Uterus (tissue), 4 donors: ENCODE results near the gene ADCY6. TPM values are rescaled to one million over a fixed set of nuclear protein-coding genes. Genes with fewer than 3 reads are reported as not detected.
A peak's percentile ranks its signal among the peaks of the same experiment; 100 is the strongest.

Source experiments
- DNase-seq, 2 donors: peaks; one replicate each; pipeline ENCODE4 v3.0.0-alpha.2; 2019 to 2020
- H3K27ac ChIP-seq, 2 donors: fragments of 200-600 bp; sonication (generic); 1 replicate in 1 of 2; 2 replicates in 1 of 2; pipeline ENCODE4 v1.5.1; 2016 to 2018
- H3K27me3 ChIP-seq, 2 donors: fragments of 200-600 bp; sonication (generic); one replicate each; pipeline ENCODE4 v1.5.1; 2018 to 2019; ENCODE audit warnings: control low read depth in 1 of 2
- H3K36me3 ChIP-seq, 2 donors: fragments of 200-600 bp; sonication (generic); one replicate each; pipeline ENCODE4 v1.5.1; 2019; ENCODE audit warnings: control low read depth in 1 of 2
- H3K4me1 ChIP-seq, 2 donors: fragments of 200-600 bp; sonication (generic); one replicate each; pipeline ENCODE4 v1.5.1; 2018 to 2019; ENCODE audit warnings: control low read depth in 1 of 2
- H3K4me3 ChIP-seq, 2 donors: fragments of 200-600 bp; sonication (generic); 1 replicate in 1 of 2; 2 replicates in 1 of 2; pipeline ENCODE4 v1.5.1; 2018 to 2019; ENCODE audit warnings: mild to moderate bottlenecking in 1 of 2
- H3K9me3 ChIP-seq, 2 donors: fragments of 200-600 bp; sonication (generic); one replicate each; pipeline ENCODE4 v1.5.1; 2019; ENCODE audit warnings: control low read depth in 1 of 2
- CTCF ChIP-seq, 4 experiments: fragments of 200-600 bp in 2 of 4; fragments of 450-650 bp in 2 of 4; sonication (generic) in 2 of 4; IDR thresholded peaks; one replicate each; pipeline ENCODE4 v1.5.1; 2016 to 2019; ENCODE audit warnings: antibody characterized with exemption in 4 of 4, mild to moderate bottlenecking in 2 of 4, moderate library complexity in 1 of 4
- POLR2A ChIP-seq, 2 donors: fragments of 450-650 bp; IDR thresholded peaks; one replicate each; pipeline ENCODE4 v1.6.1; 2016; ENCODE audit warnings: antibody characterized with exemption in 2 of 2, mild to moderate bottlenecking in 1 of 2, moderate library complexity in 1 of 2
- intact Hi-C: fragments of 100-400 bp; cut with DNase I; formaldehyde crosslinking; loops from one replicate; pipeline ENCODE4 v1.15.1; 2023; ENCODE audit warnings: low total_unique reads
- total RNA-seq, 4 donors: library from RNA; depleted of rRNA in 3 of 4; stranded (reverse); fragments of >200 nt in 3 of 4; gene quantifications; one replicate each; pipeline versions ENCODE4 v1.1.0 to v1.2.4, GENCODE V29; 2014 to 2023
- donor health status: DM: yes; HTN: yes; CAD: no.

Gene ADCY6
- total RNA-seq, 4 donors from 2014 or later, result 10.6 to 75.8 (median 55.0) TPM

- Histone ChIP-seq H3K36me3 (no peaks in the 10 kb centered on the region), H3K27ac (peak overlapping the region; percentile 97 to 98), H3K27me3 (no peaks in the 10 kb centered on the region), H3K4me3 (peak overlapping the region; percentile 72 to 97), H3K9me3 (no peaks in the 10 kb centered on the region), H3K4me1 (peaks cover 7 to 12% of the 10 kb centered on the region in 2 donors)
- intact Hi-C loops, result no loop called here
- DNase-seq, result peak; percentile 86 to 87
- TF ChIP-seq POLR2A (IDR thresholded peaks at IDR 0.05) (peak; percentile 19 to 63), CTCF (IDR thresholded peaks at IDR 0.05) (peak; percentile 92 to 100 (median 98))
Measured at GRCh38 chr12:48814262-48815125, 25.6 kb upstream of the ADCY6 start.

GRCh38 chr12:48813465-48814261 is 24.8 kb upstream of the ADCY6 start:
- no peak for TF ChIP-seq POLR2A (IDR thresholded peaks at IDR 0.05)
- no peak for TF ChIP-seq CTCF (IDR thresholded peaks at IDR 0.05)
- Histone ChIP-seq H3K4me3 (peak overlapping the region; percentile 72 to 97), H3K27ac (peak overlapping the region; percentile 97 to 98), H3K27me3 (no peaks in the 10 kb centered on the region), H3K36me3 (no peaks in the 10 kb centered on the region), H3K9me3 (no peaks in the 10 kb centered on the region), H3K4me1 (peaks cover 7 to 12% of the 10 kb centered on the region in 2 donors)
- peak in 1 of 2 donors; percentile 68 for DNase-seq
- intact Hi-C loops, result no loop called here

GRCh38 chr12:48812389-48812788 is 23.5 kb upstream of the ADCY6 start:
- no peaks in the 10 kb centered on the region for H3K27me3 ChIP-seq
- DNase-seq, result no peak
- no peaks in the 10 kb centered on the region for H3K9me3 ChIP-seq
- no peaks in the 10 kb centered on the region for H3K36me3 ChIP-seq
- intact Hi-C loops, result no loop called here
- H3K27ac ChIP-seq, result peak overlapping the region; percentile 97 to 98
- peaks cover 7 to 12% of the 10 kb centered on the region in 2 donors for H3K4me1 ChIP-seq
- H3K4me3 ChIP-seq, result no peak overlapping the region
- no peak for TF ChIP-seq POLR2A (IDR thresholded peaks at IDR 0.05)
- TF ChIP-seq CTCF (IDR thresholded peaks at IDR 0.05), result no peak

- DNase-seq, result no peak
- Histone ChIP-seq H3K4me1 (peaks cover 7 to 12% of the 10 kb centered on the region in 2 donors), H3K27ac (peak overlapping the region; percentile 97 to 98), H3K4me3 (no peak overlapping the region), H3K27me3 (no peaks in the 10 kb centered on the region), H3K9me3 (no peaks in the 10 kb centered on the region), H3K36me3 (no peaks in the 10 kb centered on the region)
- TF ChIP-seq CTCF (IDR thresholded peaks at IDR 0.05) (no peak), POLR2A (IDR thresholded peaks at IDR 0.05) (no peak)
- intact Hi-C loops, result no loop called here
Measured at GRCh38 chr12:48811437-48812090, 22.7 kb upstream of the ADCY6 start.
